Fibroblast of villous mesenchyme (primary cell): ENCODE data around the gene RTP1. TPM values are rescaled to one million over a fixed set of nuclear protein-coding genes. Genes with fewer than 3 reads are reported as not detected.

Source experiments
- DNase-seq: peaks from one replicate; pipeline ENCODE4 v3.0.0-alpha.2; 2010; ENCODE audit warnings: low read depth
- H3K4me3 ChIP-seq: 2 replicates; pipeline ENCODE4 v1.5.1; 2011; ENCODE audit warnings: low read depth, mild to moderate bottlenecking, low read length
- CTCF ChIP-seq: IDR thresholded peaks from 2 replicates; pipeline ENCODE4 v1.5.1; 2012; ENCODE audit warnings: low read depth, mild to moderate bottlenecking, low read length; ENCODE audit not compliant: insufficient read depth
- total RNA-seq: library from RNA; depleted of rRNA; stranded (reverse); fragments of >200 nt; gene quantifications from 2 replicates; pipeline ENCODE4 v1.2.3, GENCODE V29; 2012

Gene RTP1
- total RNA-seq, 1 donor, result not detected

GRCh38 chr3:187183903-187184302, 13.4 kb upstream of the RTP1 start:
- peak; percentile 19 for DNase-seq

GRCh38 chr3:187185759-187186158, 11.5 kb upstream of the RTP1 start:
- no peak for TF ChIP-seq CTCF
- DNase-seq, result no peak
- no peak overlapping the region for H3K4me3 ChIP-seq

More at GRCh38 chr3:187183903-187184302, 13.4 kb upstream of the RTP1 start:
- no peak for TF ChIP-seq CTCF
- H3K4me3 ChIP-seq, result no peak overlapping the region

GRCh38 chr3:187186375-187186774, 10.9 kb upstream of the RTP1 start:
- no peak for DNase-seq
- no peak for TF ChIP-seq CTCF
- H3K4me3 ChIP-seq, result no peak overlapping the region

GRCh38 chr3:187186801-187187421, 10.4 kb upstream of the RTP1 start:
- DNase-seq, result peak; percentile 89
- TF ChIP-seq CTCF, result no peak
- H3K4me3 ChIP-seq, result no peak overlapping the region

GRCh38 chr3:187188931-187189330, 8.4 kb upstream of the RTP1 start:
- peak; percentile 70 for DNase-seq
- TF ChIP-seq CTCF, result no peak
- no peak overlapping the region for H3K4me3 ChIP-seq

GRCh38 chr3:187191271-187191670, 6.0 kb upstream of the RTP1 start:
- H3K4me3 ChIP-seq, result no peak overlapping the region
- no peak for DNase-seq
- no peak for TF ChIP-seq CTCF

- DNase-seq, result no peak
- no peak overlapping the region for H3K4me3 ChIP-seq
- no peak for TF ChIP-seq CTCF
Measured at GRCh38 chr3:187193181-187193580, 4.1 kb upstream of the RTP1 start.
